HG03025 (cell line): ENCODE measurements around the gene HHATL.

ENCODE experiments used
- ATAC-seq: cut with Tn5 transposase; IDR thresholded peaks from one replicate; pipeline ENCODE4 v1.9.1; 2021; ENCODE audit warnings: mild to moderate bottlenecking, moderate library complexity; ENCODE audit not compliant: unreplicated experiment, low FRiP score

Gene HHATL

GRCh38 chr3:42700366-42701288 is 2.0 kb downstream of the HHATL start:
- ATAC-seq = no peak

GRCh38 chr3:42699511-42699971 is 3.1 kb downstream of the HHATL start:
- ATAC-seq = no peak

- no peak for ATAC-seq
Measured at GRCh38 chr3:42698911-42699230, 3.7 kb downstream of the HHATL start.

GRCh38 chr3:42698216-42698910 is 4.2 kb downstream of the HHATL start:
- no peak for ATAC-seq

GRCh38 chr3:42697289-42698051 is 5.1 kb downstream of the HHATL start:
- ATAC-seq = no peak

GRCh38 chr3:42696356-42697288 is 6.0 kb downstream of the HHATL start:
- no peak for ATAC-seq

- ATAC-seq = no peak
Measured at GRCh38 chr3:42694366-42694765, 8.2 kb downstream of the HHATL start.

GRCh38 chr3:42693530-42693930 is 9.1 kb downstream of the HHATL start:
- no peak for ATAC-seq

GRCh38 chr3:42692667-42693529 is 9.7 kb downstream of the HHATL start:
- ATAC-seq = no peak

GRCh38 chr3:42691816-42692666 is 10.6 kb downstream of the HHATL start:
- ATAC-seq = no peak

GRCh38 chr3:42690766-42691680 is 11.6 kb downstream of the HHATL start:
- no peak for ATAC-seq

GRCh38 chr3:42690191-42690590 is 12.4 kb downstream of the HHATL start:
- ATAC-seq = no peak

- ATAC-seq = no peak
Measured at GRCh38 chr3:42689421-42690014, 13.1 kb downstream of the HHATL start.

- ATAC-seq = no peak
Measured at GRCh38 chr3:42688487-42689420, 13.8 kb downstream of the HHATL start.

- ATAC-seq = no peak
Measured at GRCh38 chr3:42688016-42688415, 14.6 kb downstream of the HHATL start.
